ENCODE measurements around the gene CNTN5. TPM values are rescaled to one million over a fixed set of nuclear protein-coding genes. Genes with fewer than 3 reads are reported as not detected.

The CNTN5 gene
- total RNA-seq, 4 donors from 2014 or later, result not detected

DNA sequence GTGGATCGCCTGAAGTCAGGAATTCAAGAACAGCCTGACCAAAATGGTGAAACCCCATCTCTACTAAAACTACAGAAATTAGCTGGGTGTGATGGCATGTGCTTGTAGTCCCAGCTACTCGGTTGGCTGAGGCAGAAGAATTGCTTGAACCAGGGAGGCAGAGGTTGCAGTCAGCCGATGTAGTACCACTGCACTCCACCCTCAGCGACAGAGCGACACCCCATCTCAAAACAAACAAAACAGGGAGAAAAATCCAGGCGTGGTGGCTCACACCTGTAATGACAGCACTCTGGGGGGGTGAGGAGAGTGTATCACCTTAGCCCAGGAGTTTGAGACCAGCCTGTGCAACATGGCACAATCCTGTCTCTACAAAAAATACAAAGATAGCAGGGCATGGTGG is 864.0 kb downstream of the CNTN5 start:
- Histone ChIP-seq H3K27ac (no peak overlapping the region), H3K27me3 (no peaks in the 10 kb centered on the region), H3K9me3 (no peaks in the 10 kb centered on the region), H3K4me3 (no peak overlapping the region), H3K4me1 (no peaks in the 10 kb centered on the region), H3K36me3 (no peaks in the 10 kb centered on the region)
- 86% methylated on average over 6 of the region's 6 CpGs for WGBS
- no peak for DNase-seq (ENCODE audit: low spot score in 2 of 2)
- no peak for TF ChIP-seq EP300 (IDR thresholded peaks at IDR 0.05)
- no peak for TF ChIP-seq POLR2A (IDR thresholded peaks at IDR 0.05)
- TF ChIP-seq POLR2AphosphoS5 (IDR thresholded peaks at IDR 0.05), result no peak
- TF ChIP-seq CTCF (IDR thresholded peaks at IDR 0.05), result no peak

GRCh38 chr11:99887481-99887880 is 866.7 kb downstream of the CNTN5 start:
- no peak for DNase-seq (ENCODE audit: low spot score in 2 of 2)
- 90% methylated on average over 5 of the region's 5 CpGs for WGBS
- Histone ChIP-seq H3K27me3 (no peaks in the 10 kb centered on the region), H3K27ac (no peak overlapping the region), H3K4me3 (no peak overlapping the region), H3K36me3 (no peaks in the 10 kb centered on the region), H3K4me1 (no peaks in the 10 kb centered on the region), H3K9me3 (no peaks in the 10 kb centered on the region)
- TF ChIP-seq EP300 (IDR thresholded peaks at IDR 0.05), result no peak

DNA sequence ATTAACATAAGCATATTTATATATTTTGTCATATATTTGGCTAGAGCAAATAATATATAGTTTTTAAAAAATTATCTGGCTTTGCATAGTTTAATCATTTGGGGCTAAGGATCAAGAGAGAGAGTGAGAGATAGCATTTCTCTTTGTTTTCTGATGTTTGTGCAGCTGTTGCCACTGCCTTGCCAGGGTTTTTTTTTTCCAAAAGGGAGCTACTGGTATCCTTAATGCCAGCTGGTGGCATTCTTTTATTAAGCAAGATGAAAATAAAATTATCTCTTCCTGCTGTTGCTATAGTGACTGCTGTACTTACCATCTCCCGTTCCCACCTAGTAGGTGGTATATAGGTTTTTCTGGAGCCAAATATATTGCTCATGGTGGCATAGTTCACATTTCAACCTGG is 873.1 kb downstream of the CNTN5 start:
- Histone ChIP-seq H3K4me3 (no peak overlapping the region), H3K27ac (no peak overlapping the region), H3K9me3 (peaks cover 2% of the 10 kb centered on the region), H3K36me3 (no peaks in the 10 kb centered on the region), H3K27me3 (no peaks in the 10 kb centered on the region), H3K4me1 (no peaks in the 10 kb centered on the region)
- WGBS, result 82% methylated on average over 1 of the region's 1 CpG
- DNase-seq (ENCODE audit: low spot score in 2 of 2), result no peak
- TF ChIP-seq POLR2AphosphoS5 (IDR thresholded peaks at IDR 0.05) (no peak), EP300 (IDR thresholded peaks at IDR 0.05) (no peak), POLR2A (IDR thresholded peaks at IDR 0.05) (no peak), CTCF (IDR thresholded peaks at IDR 0.05) (no peak)

DNA sequence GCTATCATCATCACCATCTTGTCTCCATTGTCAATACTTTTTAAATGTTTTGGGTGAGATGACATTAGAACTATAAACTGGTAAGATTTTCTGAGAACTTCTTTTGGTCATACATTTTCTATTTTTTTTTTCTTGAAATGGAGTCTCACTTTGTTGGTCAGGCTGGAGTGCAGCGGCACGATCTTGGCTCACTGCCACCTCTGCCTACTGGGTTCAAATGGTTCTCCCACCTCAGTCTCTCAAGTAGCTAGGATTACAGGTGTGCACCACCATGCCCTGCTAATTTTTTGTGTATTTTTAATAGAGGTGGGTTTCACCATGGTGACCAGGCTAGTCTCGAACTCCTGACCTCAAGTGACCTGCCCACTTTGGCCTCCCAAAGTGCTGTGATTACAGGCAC is 880.4 kb downstream of the CNTN5 start:
- no peak for DNase-seq (ENCODE audit: low spot score in 2 of 2)
- H3K4me1 ChIP-seq, result no peaks in the 10 kb centered on the region
- H3K9me3 ChIP-seq, result peaks cover 2% of the 10 kb centered on the region
- H3K36me3 ChIP-seq, result no peaks in the 10 kb centered on the region
- 82% methylated on average over 3 of the region's 3 CpGs for WGBS
- H3K27me3 ChIP-seq, result no peaks in the 10 kb centered on the region
- no peak for TF ChIP-seq POLR2A (IDR thresholded peaks at IDR 0.05)
- no peak for TF ChIP-seq POLR2AphosphoS5 (IDR thresholded peaks at IDR 0.05)
- TF ChIP-seq CTCF (IDR thresholded peaks at IDR 0.05), result no peak
- no peak for TF ChIP-seq EP300 (IDR thresholded peaks at IDR 0.05)
- no peak overlapping the region for H3K27ac ChIP-seq
- H3K4me3 ChIP-seq, result no peak overlapping the region

DNA sequence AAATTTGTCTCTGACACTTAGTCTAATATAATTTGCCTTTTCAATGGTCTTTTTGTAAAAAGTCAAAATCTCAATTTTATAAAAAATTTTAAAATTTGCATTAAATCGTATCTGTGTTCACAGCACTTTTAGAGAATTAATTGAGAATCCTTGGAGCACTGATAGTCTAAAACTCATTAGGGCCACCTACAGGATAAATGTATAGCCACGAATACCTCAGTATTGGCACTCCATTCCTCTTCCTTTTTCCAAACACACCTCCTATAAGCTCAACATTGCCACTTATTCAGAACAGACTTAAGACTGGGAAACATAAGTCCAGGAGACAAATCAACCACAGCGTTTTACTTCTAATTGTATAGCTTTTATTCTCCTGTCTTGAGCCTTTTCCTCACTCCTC is 890.4 kb downstream of the CNTN5 start:
- no peak for DNase-seq (ENCODE audit: low spot score in 2 of 2)
- 53% methylated on average over 3 of the region's 3 CpGs for WGBS
- H3K4me1 ChIP-seq, result no peaks in the 10 kb centered on the region
- TF ChIP-seq CTCF (IDR thresholded peaks at IDR 0.05) (no peak), POLR2A (IDR thresholded peaks at IDR 0.05) (no peak), EP300 (IDR thresholded peaks at IDR 0.05) (no peak), POLR2AphosphoS5 (IDR thresholded peaks at IDR 0.05) (no peak)
- H3K27me3 ChIP-seq, result no peaks in the 10 kb centered on the region
- H3K27ac ChIP-seq, result no peak overlapping the region
- H3K36me3 ChIP-seq, result no peaks in the 10 kb centered on the region
- no peaks in the 10 kb centered on the region for H3K9me3 ChIP-seq
- H3K4me3 ChIP-seq, result no peak overlapping the region

GRCh38 chr11:99916078-99916477 is 895.3 kb downstream of the CNTN5 start:
- no peaks in the 10 kb centered on the region for H3K4me1 ChIP-seq
- no peak overlapping the region for H3K27ac ChIP-seq
- H3K9me3 ChIP-seq, result peaks cover 6% of the 10 kb centered on the region
- no peak for TF ChIP-seq POLR2A (IDR thresholded peaks at IDR 0.05)
- no peak for TF ChIP-seq CTCF (IDR thresholded peaks at IDR 0.05)
- TF ChIP-seq EP300 (IDR thresholded peaks at IDR 0.05), result no peak
- no peak for TF ChIP-seq POLR2AphosphoS5 (IDR thresholded peaks at IDR 0.05)
- no peaks in the 10 kb centered on the region for H3K27me3 ChIP-seq
- WGBS, result 62% methylated on average over 4 of the region's 4 CpGs
- H3K36me3 ChIP-seq, result no peaks in the 10 kb centered on the region
- DNase-seq (ENCODE audit: low spot score in 2 of 2), result no peak
- no peak overlapping the region for H3K4me3 ChIP-seq

All from suprapubic skin (tissue), 4 donors.